Ecto neural progenitor cell (in vitro differentiated cells): ENCODE data around the gene PRKN.
"Not testable (repeated sequence)": the region's sequence is repeated elsewhere in the genome, so short reads cannot be mapped to it uniquely, and the experiment has no call there.

ENCODE experiments used
- DNase-seq: peaks from one replicate; pipeline ENCODE4 v3.0.0-alpha.2; 2018; ENCODE audit warnings: low spot score

The PRKN gene

DNA sequence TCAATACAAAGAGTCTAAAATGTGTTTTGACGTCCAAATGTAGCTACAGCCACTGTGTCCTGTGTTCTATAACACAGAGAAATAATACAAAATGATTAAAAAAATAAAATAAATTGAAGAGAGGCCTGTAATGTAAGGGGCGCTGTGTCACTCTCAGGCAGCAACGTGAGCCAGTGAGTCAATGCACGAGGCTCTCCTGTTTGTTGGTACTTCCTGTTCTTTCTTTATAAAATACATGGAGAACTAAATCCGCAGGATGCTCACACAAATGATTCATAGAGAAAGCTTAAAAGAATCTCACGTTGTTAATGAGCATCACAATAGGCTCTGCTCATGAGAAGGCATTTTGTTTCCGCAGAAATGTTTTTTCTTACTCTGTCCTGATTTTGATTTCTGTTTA, 818.7 kb downstream of the PRKN start:
- DNase-seq: no peak

GRCh38 chr6:161906571-161906970, 821.0 kb downstream of the PRKN start:
- DNase-seq: no peak

DNA sequence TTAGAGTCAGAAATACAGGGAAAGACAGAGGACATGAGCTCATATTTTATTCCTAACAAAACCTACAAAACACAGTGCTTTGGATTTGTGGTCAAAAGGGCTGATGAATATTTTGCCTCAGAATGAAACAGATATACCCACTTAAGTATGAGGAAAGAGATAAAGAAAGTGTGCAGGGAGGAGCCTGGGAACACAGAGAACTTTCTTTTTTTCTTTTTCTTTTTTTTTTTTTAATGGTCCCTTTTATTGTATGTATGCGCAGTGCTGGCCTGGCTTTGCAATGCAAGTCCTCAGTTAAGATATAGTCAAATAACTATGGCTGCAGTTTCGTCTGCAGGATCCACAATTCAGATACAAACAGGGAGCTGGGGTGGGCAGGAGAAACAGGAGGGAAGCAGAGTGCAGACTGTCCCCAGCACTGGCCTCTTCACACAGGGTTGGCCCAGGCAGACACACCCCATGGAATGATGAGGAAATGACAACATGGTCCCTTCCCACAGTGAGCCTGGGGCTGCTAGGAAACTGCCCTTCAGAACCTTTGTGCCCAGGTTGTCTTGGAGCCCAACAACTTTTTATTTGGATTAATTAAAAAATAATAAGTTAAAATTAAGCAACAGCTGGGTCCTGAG, 823.9 kb downstream of the PRKN start:
- no peak for DNase-seq

- DNase-seq: no peak
These were observed 825.7 kb downstream of the PRKN start for GRCh38 chr6:161901740-161902426.

DNA sequence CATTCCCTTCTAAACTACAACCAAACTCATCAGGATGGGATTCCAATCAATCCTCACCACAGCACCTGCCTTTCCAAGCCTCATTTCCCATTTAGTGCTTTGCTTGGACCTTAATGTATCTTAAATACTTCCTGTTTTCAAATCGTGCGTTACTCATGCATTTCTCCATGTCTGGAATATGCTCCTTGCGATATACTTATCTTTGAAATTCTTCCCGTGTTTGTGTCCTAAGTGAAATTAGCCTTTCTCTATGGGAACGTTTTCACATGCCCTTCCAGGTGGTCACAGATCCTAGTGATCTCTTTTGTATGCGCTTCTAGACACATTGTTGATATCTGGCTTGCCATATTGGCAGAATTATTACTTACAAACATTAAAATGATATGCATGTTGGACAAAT, 833.1 kb downstream of the PRKN start:
- no peak for DNase-seq

DNA sequence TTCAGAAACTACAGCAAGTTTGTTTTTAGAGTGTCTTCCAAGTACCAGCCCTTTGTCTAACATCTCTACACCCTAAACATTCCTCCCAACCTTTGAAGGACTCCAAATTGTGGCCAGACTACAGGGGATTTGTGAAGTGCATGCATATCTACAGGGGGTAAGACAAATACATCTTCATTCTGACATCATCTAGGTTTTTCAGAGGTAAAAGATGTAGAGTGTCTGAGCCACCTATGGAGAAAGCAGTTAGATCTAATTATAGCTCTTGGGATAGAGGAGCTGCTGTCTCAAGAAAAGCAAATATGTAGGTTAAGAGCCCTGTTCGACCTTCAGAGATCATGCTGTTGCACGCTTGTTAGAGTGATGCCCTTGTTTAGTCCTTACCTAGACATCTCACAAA, 836.0 kb downstream of the PRKN start:
- no peak for DNase-seq

GRCh38 chr6:161890832-161891297, 836.7 kb downstream of the PRKN start:
- DNase-seq: no peak

GRCh38 chr6:161890133-161890831, 837.3 kb downstream of the PRKN start:
- no peak for DNase-seq

DNA sequence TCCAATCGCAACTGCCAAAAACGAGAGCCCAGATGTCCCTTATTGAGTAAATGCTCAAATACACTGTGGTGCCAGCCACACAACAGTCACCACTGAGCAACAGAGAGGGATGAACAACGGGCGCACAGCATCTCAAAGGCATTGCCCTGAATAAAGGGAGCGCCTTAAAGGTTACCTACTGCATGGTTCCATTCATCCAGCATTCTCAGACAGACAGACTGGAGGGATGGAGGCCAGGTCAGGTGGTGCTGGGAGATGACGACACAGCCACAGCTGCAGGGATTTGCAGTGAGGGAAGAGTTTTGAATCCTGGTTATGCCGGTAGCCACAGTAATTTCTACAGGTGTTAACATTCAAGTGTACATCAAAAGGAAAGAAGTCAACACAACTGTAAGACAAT, 838.2 kb downstream of the PRKN start:
- no peak for DNase-seq

GRCh38 chr6:161886545-161886944, 841.0 kb downstream of the PRKN start:
- not testable (repeated sequence) for DNase-seq

- no peak for DNase-seq
These were observed 842.8 kb downstream of the PRKN start for GRCh38 chr6:161884782-161885181.

- DNase-seq: no peak
These were observed 845.3 kb downstream of the PRKN start for GRCh38 chr6:161882196-161882765.

DNA sequence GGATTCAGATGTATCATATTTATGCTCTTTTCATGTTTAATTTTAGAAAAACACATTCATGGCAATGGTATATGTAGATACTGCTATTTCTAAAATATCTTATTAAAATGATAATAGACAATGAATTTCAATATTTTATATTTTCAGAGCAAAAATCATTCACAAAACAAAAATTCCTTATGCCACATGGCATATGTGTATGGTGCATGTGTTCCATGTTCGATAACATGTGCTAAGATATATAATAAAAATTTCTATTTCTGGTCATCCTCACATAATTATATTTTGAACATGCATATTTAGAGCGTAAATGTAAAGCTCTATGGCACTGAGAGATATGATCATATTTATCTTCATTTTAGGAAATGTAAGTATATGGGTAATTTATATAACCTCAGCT, 847.5 kb downstream of the PRKN start:
- no peak for DNase-seq

DNA sequence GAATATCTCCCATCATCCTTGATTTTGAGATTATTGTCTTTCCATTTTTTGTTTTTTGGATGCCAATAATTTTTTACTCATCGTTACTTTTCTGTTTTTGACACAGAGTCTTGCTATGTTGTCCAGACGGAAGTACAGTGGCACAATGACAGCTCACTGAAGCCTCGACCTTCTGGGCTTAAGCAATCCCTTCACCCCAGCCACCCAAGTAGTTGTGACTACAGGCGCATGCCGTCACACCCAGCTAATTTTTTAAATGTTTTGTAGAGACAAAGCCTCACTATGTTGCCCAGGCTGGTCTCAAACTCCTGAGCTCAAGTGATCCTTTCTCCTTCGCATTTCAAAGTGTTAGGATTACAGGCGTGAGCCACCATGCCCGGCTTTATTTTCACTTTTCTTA, 851.3 kb downstream of the PRKN start:
- no peak for DNase-seq

DNA sequence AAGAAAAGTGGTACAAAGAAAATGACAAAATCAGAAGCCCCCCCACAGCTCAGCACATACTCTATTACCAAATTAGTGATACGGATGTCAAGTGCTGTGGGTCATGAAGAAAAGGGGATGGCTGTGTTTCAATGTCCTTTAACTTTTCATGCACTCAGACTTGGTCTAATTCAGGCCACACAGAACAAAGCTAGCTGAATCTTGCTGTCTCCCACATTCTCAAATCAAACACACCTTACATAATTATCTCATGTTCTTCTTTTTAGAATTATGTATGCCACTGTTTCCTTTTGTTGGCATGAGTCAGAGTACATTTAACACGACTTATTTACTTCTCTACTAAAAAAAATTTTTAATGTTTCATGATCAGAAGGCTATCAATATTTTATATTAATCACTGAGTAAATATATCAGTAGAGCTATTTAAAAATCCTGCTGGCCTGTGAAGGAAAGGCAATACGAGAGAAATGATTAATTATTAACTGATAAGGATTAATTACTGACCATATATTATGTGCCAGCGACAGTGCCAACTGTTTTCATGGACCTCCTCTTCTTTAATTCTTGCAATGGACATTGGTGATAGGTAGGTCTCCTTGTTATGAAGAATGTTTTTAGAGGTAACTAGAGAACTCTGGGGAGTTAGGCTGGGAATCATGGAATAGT, 857.2 kb downstream of the PRKN start:
- DNase-seq: no peak

DNA sequence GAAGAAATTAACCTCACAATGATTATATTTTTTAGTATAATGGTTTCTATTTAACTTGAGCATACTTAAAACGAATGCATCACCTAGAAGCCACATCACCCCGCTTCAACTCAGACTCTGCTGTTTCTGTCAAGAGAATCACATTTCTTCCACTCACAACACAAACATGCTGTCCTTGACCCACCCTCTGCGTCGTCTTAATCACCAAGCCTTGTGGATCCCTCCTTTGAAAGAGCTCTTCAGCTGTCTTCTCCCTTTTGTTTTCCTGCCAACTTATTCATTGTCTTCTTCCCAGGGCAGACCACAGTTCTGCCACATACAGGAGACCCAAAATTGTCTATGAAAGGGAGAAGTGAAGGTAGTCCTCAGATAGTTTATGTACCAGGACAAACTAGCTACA, 858.1 kb downstream of the PRKN start:
- DNase-seq: no peak

GRCh38 chr6:161866570-161866969, 861.0 kb downstream of the PRKN start:
- no peak for DNase-seq

DNA sequence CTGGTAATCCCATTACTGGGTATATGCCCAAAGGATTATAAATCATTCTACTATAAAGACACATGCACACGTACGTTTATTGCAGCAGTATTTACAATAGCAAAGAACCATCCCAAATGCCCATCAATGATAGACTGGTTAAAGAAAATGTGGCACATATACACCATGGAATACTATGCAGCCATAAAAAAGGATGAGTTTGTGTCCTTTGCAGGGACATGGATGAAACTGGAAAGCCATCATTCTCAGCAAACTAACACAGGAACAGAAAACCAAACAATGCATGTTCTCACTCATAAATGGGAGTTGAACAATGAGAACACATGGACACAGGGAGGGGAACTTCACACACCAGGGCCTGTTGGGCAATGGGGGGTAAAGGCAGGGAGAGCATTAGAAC, 866.5 kb downstream of the PRKN start:
- DNase-seq: not testable (repeated sequence)

DNA sequence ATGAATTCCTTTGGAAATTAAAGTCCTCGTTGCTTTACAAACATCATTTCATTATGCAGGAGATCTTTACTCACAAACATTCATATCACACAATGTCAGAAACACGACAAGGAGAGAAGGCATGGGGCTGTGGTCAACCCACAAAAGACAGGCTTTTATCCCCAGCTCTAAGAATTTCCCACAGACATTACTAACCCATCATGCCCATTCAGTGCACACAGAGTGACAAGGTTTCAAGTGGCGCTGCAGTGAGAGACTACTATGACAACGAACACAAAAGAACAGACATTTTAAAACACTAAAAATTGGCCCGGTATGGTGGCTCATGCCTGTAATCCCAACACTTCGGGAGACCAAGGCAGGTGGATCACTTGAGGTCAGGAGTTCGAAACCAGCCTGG, 873.9 kb downstream of the PRKN start:
- no peak for DNase-seq

DNA sequence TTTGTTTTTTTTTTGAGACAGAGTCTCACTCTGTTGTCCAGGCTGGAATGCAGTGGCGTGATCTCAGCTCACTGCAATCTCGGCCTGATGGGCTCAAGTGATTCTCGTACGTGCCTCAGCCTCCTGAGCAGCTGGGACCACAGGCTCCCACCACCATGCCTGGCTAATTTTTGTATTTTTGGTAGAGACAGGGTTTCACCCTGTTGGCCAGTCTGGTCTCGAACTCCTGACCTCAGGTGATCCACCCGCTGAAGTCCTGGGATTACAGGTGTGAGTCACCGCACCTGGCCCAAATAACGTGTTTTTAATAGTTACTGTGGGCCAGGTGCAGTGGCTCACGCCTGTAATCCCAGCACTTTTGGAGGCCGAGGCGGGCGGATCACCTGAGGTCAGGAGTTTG, 876.1 kb downstream of the PRKN start:
- DNase-seq: not testable (repeated sequence)

DNA sequence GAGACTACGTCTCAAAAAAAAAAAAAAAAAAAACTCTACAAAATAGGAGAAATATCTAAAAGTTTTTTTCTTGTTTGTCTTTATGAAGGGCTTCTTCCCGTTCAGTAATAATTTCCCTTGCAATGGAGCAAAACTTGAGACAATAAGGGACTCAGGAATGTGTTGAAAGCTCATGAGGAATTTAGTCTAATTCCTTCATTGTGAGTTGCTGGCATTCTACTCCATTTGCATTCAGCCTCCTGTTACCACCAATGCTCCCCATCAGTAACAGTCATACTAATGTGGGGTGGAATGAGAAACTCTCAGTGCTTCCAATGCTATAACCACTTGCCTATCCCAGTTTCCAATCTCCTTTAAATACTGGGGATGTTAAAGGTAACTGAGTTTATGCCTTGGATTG, 877.0 kb downstream of the PRKN start:
- DNase-seq: no peak

DNA sequence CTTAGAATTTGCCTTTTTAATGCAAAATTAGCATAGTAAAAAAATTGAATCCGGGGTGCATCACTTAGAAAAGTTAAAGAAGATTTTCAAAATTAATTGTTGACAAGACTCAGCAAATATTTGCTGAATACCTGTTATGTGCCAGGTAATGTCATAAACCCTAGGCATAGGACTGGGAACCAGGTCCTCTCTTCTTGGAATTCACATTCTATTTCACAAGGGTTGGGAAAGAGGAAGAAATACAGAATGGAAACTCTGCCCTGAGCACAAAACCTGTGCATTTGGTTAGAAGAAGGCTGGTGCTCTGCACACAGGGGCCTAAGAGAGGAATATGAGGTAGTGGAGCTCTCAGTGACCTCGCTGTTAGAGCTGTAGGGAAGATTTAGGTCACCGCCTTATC, 879.9 kb downstream of the PRKN start:
- no peak for DNase-seq
